Activated naive CD8-positive, alpha-beta T cell (primary cell): Measurements from ENCODE around the gene PHLPP1.

Source experiments
- H3K27ac Mint-ChIP-seq: one replicate; pipeline ENCODE4 v1.8.0; 2021; ENCODE audit warnings: mixed read lengths
- H3K27me3 Mint-ChIP-seq: one replicate; pipeline ENCODE4 v1.8.0; 2021; ENCODE audit warnings: mixed read lengths
- H3K36me3 Mint-ChIP-seq: one replicate; pipeline ENCODE4 v1.8.0; 2021; ENCODE audit warnings: mixed read lengths
- H3K4me1 Mint-ChIP-seq: one replicate; pipeline ENCODE4 v1.8.0; 2021; ENCODE audit warnings: low read depth, mixed read lengths
- H3K4me3 Mint-ChIP-seq: one replicate; pipeline ENCODE4 v1.8.0; 2021; ENCODE audit warnings: mild to moderate bottlenecking, mixed read lengths
- H3K9me3 Mint-ChIP-seq: one replicate; pipeline ENCODE4 v1.8.0; 2021; ENCODE audit warnings: low read depth, mixed read lengths

The PHLPP1 gene

DNA sequence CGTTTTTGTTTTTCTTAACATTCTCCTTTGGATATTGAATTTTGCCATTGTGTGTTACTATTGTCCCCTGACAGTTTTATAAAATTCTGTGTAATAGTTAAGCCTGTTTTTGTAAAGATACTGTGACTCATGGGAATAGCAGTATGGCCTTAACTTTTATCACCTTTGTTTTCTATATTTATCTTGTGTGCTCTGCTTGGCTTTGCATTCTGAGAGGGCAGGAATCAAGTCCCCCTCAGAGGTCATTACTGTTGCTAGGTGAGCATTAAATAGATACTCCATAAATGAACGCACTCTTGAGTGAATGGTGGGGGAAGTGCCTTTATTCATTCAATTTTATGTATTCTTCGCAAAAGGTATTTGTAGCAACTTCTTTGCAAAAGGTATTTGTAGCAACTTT is 160.0 kb downstream of the PHLPP1 start:
- H3K4me1 Mint-ChIP-seq: peaks cover 22% of the 10 kb centered on the region
- no peaks in the 10 kb centered on the region for H3K9me3 Mint-ChIP-seq
- no peak overlapping the region for H3K27ac Mint-ChIP-seq
- no peaks in the 10 kb centered on the region for H3K27me3 Mint-ChIP-seq
- H3K4me3 Mint-ChIP-seq: no peak overlapping the region
- H3K36me3 Mint-ChIP-seq: peaks cover 3% of the 10 kb centered on the region

DNA sequence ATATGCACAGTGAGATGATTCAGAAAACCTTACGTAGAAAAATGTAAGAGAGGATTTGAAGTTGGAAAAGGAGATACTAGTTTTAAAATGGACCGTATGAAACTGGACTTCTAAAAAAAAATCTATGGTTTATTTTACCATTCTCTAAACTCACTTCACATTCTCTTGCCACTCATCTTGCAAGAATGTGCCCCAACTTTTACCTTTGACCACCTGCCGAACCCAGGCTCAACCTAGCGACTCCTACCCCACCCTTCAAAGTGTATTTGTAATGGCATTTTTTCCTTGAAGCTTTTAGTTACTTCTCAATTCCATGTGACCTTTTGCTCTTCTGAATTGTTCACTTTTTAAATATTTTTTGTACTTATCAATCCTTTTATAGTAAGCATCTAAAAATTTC is 160.8 kb downstream of the PHLPP1 start:
- no peaks in the 10 kb centered on the region for H3K27me3 Mint-ChIP-seq
- H3K27ac Mint-ChIP-seq: no peak overlapping the region
- peaks cover 21% of the 10 kb centered on the region for H3K4me1 Mint-ChIP-seq
- no peak overlapping the region for H3K4me3 Mint-ChIP-seq
- no peaks in the 10 kb centered on the region for H3K9me3 Mint-ChIP-seq
- H3K36me3 Mint-ChIP-seq: peaks cover 3% of the 10 kb centered on the region

GRCh38 chr18:62876828-62877227 is 161.5 kb downstream of the PHLPP1 start:
- no peak overlapping the region for H3K27ac Mint-ChIP-seq
- H3K9me3 Mint-ChIP-seq: no peaks in the 10 kb centered on the region
- peaks cover 3% of the 10 kb centered on the region for H3K36me3 Mint-ChIP-seq
- no peaks in the 10 kb centered on the region for H3K27me3 Mint-ChIP-seq
- peaks cover 23% of the 10 kb centered on the region for H3K4me1 Mint-ChIP-seq
- H3K4me3 Mint-ChIP-seq: no peak overlapping the region

DNA sequence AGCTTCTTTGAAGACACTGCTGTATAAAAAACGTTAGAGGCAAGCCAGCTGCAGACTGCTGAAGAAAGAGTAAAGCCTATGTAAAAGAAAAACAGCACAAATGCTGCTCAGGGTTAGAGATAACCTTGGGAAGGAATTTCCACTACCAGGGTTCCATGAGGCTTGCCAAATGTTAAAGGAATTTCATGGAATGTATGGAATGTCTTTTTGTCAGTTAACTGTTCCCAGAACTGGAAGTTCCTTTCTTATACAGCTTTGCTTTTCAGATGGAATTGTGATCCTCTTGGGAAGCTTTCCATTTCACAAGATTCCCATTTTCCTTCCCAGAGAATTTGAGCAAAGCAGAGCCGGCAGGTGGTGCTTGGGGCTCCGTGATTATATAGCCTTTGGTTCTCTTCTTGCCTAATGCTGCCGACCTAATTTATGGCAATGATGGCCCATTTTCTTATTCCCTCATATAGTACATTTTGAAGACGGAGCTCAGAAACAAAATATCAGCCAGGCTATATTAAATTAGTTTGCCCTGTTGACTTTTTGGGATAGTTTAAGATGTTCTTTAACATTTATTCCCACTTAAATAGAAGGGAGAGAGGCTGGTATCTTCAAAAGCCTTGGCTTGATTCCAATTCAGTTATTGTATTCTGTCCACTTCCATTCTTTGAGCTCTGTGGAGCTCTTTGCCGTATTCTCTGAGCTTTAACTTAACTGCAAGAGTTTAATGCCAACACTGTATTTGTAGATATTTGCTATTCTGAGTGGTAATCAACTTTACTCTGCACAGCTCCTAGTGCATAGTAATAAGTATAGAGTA is 162.3 kb downstream of the PHLPP1 start:
- Mint-ChIP-seq H3K27ac (no peak overlapping the region), H3K27me3 (no peaks in the 10 kb centered on the region), H3K4me3 (no peak overlapping the region), H3K4me1 (peaks cover 25% of the 10 kb centered on the region), H3K36me3 (peaks cover 3% of the 10 kb centered on the region), H3K9me3 (no peaks in the 10 kb centered on the region)

DNA sequence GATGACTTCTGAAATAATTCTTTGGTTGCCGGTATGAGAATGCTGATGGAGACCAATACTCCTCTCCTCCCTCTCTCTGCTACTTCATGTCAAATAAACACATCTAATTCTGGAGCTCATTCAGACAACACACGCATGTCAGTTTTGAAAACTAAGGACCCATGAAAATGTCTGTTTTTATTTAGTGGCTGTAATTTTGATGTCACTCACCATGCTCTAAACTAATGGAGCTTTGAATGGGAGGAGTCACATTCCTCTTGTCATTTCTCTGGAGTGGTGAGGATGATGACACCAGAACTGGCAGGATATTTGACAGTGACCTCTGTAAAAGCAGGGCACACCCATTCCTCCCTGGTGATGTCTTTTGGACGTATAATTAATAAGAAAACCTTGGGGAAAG is 163.0 kb downstream of the PHLPP1 start:
- H3K4me3 Mint-ChIP-seq: no peak overlapping the region
- H3K27me3 Mint-ChIP-seq: no peaks in the 10 kb centered on the region
- peaks cover 25% of the 10 kb centered on the region for H3K4me1 Mint-ChIP-seq
- H3K9me3 Mint-ChIP-seq: no peaks in the 10 kb centered on the region
- peaks cover 3% of the 10 kb centered on the region for H3K36me3 Mint-ChIP-seq
- H3K27ac Mint-ChIP-seq: no peak overlapping the region

DNA sequence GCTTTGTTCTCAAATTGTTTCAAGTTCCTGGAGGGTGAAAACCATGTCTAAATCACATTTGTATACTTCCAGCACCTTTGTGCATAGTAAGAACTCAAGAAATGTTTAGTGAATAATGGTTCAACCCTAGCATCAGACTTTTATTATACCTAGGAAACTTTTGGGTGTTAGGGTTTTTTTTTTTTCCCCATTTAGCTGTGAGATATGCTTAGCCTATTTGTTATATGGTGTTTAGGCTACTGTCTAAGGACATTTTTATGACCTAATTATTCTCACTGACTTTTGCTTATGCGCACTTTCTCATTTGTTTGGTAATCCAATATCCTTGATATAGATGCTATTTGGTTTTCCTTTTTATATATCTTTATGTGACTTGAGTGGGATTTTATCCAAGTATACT is 164.7 kb downstream of the PHLPP1 start:
- Mint-ChIP-seq H3K4me1 (peaks cover 22% of the 10 kb centered on the region), H3K27ac (no peak overlapping the region), H3K4me3 (no peak overlapping the region), H3K36me3 (peaks cover 3% of the 10 kb centered on the region), H3K9me3 (no peaks in the 10 kb centered on the region), H3K27me3 (no peaks in the 10 kb centered on the region)

DNA sequence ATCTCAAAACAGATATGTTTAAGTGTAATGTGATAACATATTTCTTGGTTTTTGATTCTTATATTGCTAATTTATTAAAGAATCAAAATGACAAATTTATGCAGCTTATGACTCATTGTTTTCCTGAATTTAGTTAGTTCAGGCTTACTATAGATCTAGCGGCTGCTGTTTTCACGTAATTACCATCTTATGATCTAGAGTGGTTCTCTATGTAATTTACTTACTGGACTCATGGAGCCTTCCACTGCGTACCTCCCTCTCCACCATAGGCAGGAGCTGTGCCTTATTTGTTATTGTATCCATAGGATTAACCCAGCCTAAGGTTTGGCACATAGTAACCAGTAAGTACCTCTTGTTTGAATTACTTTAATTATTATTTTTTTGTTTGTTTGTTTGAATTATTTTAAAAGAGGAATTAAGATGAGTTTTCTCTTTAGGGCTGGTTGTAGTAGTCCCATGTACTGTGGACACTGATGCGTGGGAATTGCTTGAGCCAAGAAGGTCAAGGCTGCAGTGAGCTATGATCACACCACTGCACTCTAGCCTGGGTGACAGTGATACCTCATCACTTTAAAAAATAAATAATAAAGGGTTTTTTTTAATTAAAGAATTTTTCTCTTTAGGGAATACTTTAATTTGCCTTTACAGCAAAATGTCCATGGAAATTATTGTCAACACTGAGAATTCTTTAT is 165.5 kb downstream of the PHLPP1 start:
- Mint-ChIP-seq H3K27me3 (no peaks in the 10 kb centered on the region), H3K27ac (no peak overlapping the region), H3K9me3 (no peaks in the 10 kb centered on the region), H3K4me3 (no peak overlapping the region), H3K4me1 (peaks cover 22% of the 10 kb centered on the region), H3K36me3 (peaks cover 3% of the 10 kb centered on the region)

GRCh38 chr18:62881509-62882016 is 166.2 kb downstream of the PHLPP1 start:
- Mint-ChIP-seq H3K4me3 (no peak overlapping the region), H3K27ac (no peak overlapping the region), H3K27me3 (no peaks in the 10 kb centered on the region), H3K36me3 (peaks cover 3% of the 10 kb centered on the region), H3K9me3 (no peaks in the 10 kb centered on the region), H3K4me1 (peaks cover 22% of the 10 kb centered on the region)

- Mint-ChIP-seq H3K27me3 (no peaks in the 10 kb centered on the region), H3K36me3 (no peaks in the 10 kb centered on the region), H3K4me3 (no peak overlapping the region), H3K4me1 (peaks cover 15% of the 10 kb centered on the region), H3K27ac (no peak overlapping the region), H3K9me3 (no peaks in the 10 kb centered on the region)
Observed at GRCh38 chr18:62883937-62884735, 168.8 kb downstream of the PHLPP1 start.

DNA sequence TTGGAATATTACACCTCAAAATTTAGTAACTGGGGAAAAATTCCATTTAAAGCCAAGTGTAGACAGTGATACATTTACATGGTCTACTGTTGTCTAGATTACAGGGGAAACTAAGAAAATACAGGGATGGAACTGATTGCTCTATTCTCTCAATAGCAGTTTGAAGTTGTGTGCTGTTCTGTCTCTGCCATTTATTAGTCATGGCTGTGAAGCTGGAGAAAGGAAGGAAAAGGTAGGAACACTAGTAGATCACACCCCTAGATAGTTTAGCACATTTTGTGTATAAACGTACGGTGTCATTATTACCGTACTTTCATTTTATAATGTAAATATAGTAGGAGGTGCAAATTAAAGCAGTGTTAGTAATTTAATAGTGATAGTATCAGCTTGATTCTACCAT is 170.5 kb downstream of the PHLPP1 start:
- H3K27ac Mint-ChIP-seq: no peak overlapping the region
- no peaks in the 10 kb centered on the region for H3K9me3 Mint-ChIP-seq
- H3K36me3 Mint-ChIP-seq: no peaks in the 10 kb centered on the region
- H3K27me3 Mint-ChIP-seq: no peaks in the 10 kb centered on the region
- H3K4me3 Mint-ChIP-seq: no peak overlapping the region
- H3K4me1 Mint-ChIP-seq: peaks cover 3% of the 10 kb centered on the region

- Mint-ChIP-seq H3K4me3 (no peak overlapping the region), H3K36me3 (peaks cover 15% of the 10 kb centered on the region), H3K4me1 (no peaks in the 10 kb centered on the region), H3K27me3 (no peaks in the 10 kb centered on the region), H3K27ac (no peak overlapping the region), H3K9me3 (no peaks in the 10 kb centered on the region)
Observed at GRCh38 chr18:62894681-62895390, 179.5 kb downstream of the PHLPP1 start.

GRCh38 chr18:62897153-62897552 is 181.8 kb downstream of the PHLPP1 start:
- H3K27me3 Mint-ChIP-seq: no peaks in the 10 kb centered on the region
- peaks cover 17% of the 10 kb centered on the region for H3K36me3 Mint-ChIP-seq
- H3K4me3 Mint-ChIP-seq: no peak overlapping the region
- no peaks in the 10 kb centered on the region for H3K9me3 Mint-ChIP-seq
- H3K4me1 Mint-ChIP-seq: no peaks in the 10 kb centered on the region
- H3K27ac Mint-ChIP-seq: no peak overlapping the region

DNA sequence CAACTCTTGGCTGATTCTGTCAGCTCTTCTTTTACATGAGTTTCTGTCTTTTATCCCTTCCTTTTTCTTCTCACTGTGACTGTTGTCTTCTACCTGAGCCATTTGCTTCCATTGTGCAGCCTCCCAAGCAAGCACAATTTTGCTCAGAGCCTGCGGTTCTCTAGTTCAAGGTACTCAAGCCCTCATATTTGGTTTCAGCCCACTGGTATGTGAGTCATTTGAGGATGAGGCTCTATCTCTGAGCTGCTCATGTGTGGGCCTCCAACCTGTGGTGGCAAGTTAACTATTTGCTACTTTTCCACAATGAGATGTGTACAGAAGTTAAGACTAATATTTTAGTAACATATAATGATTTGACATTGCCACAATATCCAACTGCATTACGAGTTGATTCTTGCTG is 183.0 kb downstream of the PHLPP1 start:
- no peak overlapping the region for H3K4me3 Mint-ChIP-seq
- no peaks in the 10 kb centered on the region for H3K27me3 Mint-ChIP-seq
- H3K4me1 Mint-ChIP-seq: no peaks in the 10 kb centered on the region
- no peak overlapping the region for H3K27ac Mint-ChIP-seq
- H3K9me3 Mint-ChIP-seq: no peaks in the 10 kb centered on the region
- peaks cover 23% of the 10 kb centered on the region for H3K36me3 Mint-ChIP-seq

GRCh38 chr18:62899534-62899933 is 184.2 kb downstream of the PHLPP1 start:
- Mint-ChIP-seq H3K4me1 (no peaks in the 10 kb centered on the region), H3K36me3 (peaks cover 25% of the 10 kb centered on the region), H3K27me3 (no peaks in the 10 kb centered on the region), H3K27ac (no peak overlapping the region), H3K4me3 (no peak overlapping the region), H3K9me3 (no peaks in the 10 kb centered on the region)
